ENCODE measurements around the gene DDX6.
"Not testable (repeated sequence)": the region's sequence is repeated elsewhere in the genome, so short reads cannot be mapped to it uniquely, and the experiment has no call there.

Gene DDX6

GRCh38 chr11:118728112-118728511 is 62.9 kb downstream of the DDX6 start:
- not testable (repeated sequence) for H3K9me2 ChIP-seq (replicated peaks; ENCODE audit: control insufficient read depth, low read length); H3K4me2 ChIP-seq (ENCODE audit: low read length); H3K4me3 ChIP-seq (ENCODE audit: low read length); H3K36me3 ChIP-seq (ENCODE audit: control insufficient read depth, low read length); H3K9me3 ChIP-seq (ENCODE audit: control insufficient read depth, insufficient read depth, low read length); H3K27me3 ChIP-seq (ENCODE audit: control insufficient read depth, low read length); H3F3A ChIP-seq (ENCODE audit: control insufficient read depth, insufficient read depth); H3K4me1 ChIP-seq (ENCODE audit: control insufficient read depth, low read length); H3K27ac ChIP-seq (ENCODE audit: low read depth, low read length); H3K79me2 ChIP-seq (ENCODE audit: control insufficient read depth, low read length); H4K20me1 ChIP-seq (ENCODE audit: control insufficient read depth, insufficient read depth, low read depth, low read length)

GRCh38 chr11:118727721-118728066 is 63.3 kb downstream of the DDX6 start:
- H3K4me2 ChIP-seq (ENCODE audit: low read length); H3K9me2 ChIP-seq (replicated peaks; ENCODE audit: control insufficient read depth, low read length); H3K27me3 ChIP-seq (ENCODE audit: control insufficient read depth, low read length); H3K9me3 ChIP-seq (ENCODE audit: control insufficient read depth, insufficient read depth, low read length); H3K79me2 ChIP-seq (ENCODE audit: control insufficient read depth, low read length); H3F3A ChIP-seq (ENCODE audit: control insufficient read depth, insufficient read depth); H3K4me1 ChIP-seq (ENCODE audit: control insufficient read depth, low read length); H3K27ac ChIP-seq (ENCODE audit: low read depth, low read length); H3K4me3 ChIP-seq (ENCODE audit: low read length); H4K20me1 ChIP-seq (ENCODE audit: control insufficient read depth, insufficient read depth, low read depth, low read length); H3K36me3 ChIP-seq (ENCODE audit: control insufficient read depth, low read length): not testable (repeated sequence)

DNA sequence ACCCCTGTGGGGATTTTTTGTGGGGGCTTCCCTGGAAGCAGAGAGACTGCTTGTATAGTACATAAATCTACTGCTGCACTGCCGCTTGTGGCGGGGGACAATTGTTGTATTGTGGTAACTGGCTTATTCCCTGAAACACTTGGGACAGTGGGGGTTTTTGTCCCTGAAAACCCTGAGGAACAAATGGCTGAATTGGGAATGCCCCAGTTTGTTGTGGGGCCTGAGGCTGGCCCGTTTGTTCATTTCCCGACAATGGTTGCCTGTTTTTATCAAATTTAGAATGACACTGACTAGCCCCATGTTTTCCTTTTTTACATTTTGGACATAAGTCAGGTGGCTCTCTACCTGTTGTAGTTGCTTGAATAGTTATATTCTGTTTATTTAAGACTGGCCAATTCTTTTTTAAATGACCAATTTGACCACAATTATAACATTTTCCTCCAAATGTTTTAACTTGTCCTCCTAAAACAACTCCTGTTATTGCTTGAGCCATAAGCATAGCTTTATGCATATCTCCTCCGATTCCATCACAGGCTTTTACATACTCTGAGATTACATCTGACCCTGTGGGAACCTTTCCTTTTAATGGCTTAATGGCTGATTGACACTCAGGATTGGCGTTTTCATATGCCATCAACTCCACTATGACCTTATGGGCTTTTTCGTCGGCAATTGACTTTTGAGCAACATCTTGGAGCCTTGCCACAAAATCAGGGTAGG is 63.8 kb downstream of the DDX6 start:
- not testable (repeated sequence) for H3K4me2 ChIP-seq (ENCODE audit: low read length); H3K4me1 ChIP-seq (ENCODE audit: control insufficient read depth, low read length); H3K36me3 ChIP-seq (ENCODE audit: control insufficient read depth, low read length); H3K9me2 ChIP-seq (replicated peaks; ENCODE audit: control insufficient read depth, low read length); H3K9me3 ChIP-seq (ENCODE audit: control insufficient read depth, insufficient read depth, low read length); H4K20me1 ChIP-seq (ENCODE audit: control insufficient read depth, insufficient read depth, low read depth, low read length); H3K4me3 ChIP-seq (ENCODE audit: low read length); H3F3A ChIP-seq (ENCODE audit: control insufficient read depth, insufficient read depth); H3K27me3 ChIP-seq (ENCODE audit: control insufficient read depth, low read length); H3K79me2 ChIP-seq (ENCODE audit: control insufficient read depth, low read length); H3K27ac ChIP-seq (ENCODE audit: low read depth, low read length)

DNA sequence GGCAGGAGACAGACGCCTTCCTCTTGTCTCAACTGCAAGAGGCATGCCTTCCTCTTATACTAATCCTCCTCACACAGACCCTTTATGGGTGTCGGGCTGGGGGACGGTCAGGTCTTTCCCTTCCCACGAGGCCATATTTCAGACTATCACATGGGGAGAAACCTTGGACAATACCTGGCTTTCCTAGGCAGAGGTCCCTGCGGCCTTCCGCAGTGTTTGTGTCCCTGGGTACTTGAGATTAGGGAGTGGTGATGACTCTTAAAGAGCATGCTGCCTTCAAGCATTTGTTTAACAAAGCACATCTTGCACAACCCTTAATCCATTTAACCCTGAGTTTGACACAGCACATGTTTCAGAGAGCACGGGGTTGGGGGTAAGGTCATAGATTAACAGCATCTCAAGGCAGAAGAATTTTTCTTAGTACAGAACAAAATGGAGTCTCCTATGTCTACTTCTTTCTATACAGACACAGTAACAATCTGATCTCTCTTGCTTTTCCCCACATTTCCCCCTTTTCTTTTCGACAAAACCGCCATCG is 69.4 kb downstream of the DDX6 start:
- not testable (repeated sequence) for H3K27me3 ChIP-seq (ENCODE audit: control insufficient read depth, low read length); H3K27ac ChIP-seq (ENCODE audit: low read depth, low read length); H3K79me2 ChIP-seq (ENCODE audit: control insufficient read depth, low read length); H3K4me2 ChIP-seq (ENCODE audit: low read length); H3K36me3 ChIP-seq (ENCODE audit: control insufficient read depth, low read length); H3K9me2 ChIP-seq (replicated peaks; ENCODE audit: control insufficient read depth, low read length); H3K4me1 ChIP-seq (ENCODE audit: control insufficient read depth, low read length); H3K4me3 ChIP-seq (ENCODE audit: low read length); H3K9me3 ChIP-seq (ENCODE audit: control insufficient read depth, insufficient read depth, low read length); H4K20me1 ChIP-seq (ENCODE audit: control insufficient read depth, insufficient read depth, low read depth, low read length); H3F3A ChIP-seq (ENCODE audit: control insufficient read depth, insufficient read depth)

DNA sequence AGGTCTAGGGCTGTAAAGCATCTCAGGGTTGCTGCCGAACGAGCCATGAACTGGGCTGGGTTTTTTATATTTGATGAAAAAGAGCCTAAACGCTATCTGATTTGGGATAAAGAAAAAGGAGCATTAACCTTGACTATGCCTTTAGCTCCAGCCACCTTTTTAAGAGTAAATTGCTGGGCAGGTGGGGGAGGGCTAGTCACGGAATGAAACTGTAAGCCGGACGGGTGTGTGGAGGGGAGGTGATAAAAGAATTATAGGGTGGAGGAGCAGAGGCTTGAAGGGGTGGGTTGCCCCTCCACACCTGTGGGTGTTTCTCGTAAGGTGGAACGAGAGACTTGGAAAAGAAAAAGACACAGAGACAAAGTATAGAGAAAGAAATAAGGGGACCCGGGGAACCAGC is 70.2 kb downstream of the DDX6 start:
- not testable (repeated sequence) for H3K27ac ChIP-seq (ENCODE audit: low read depth, low read length); H3K4me1 ChIP-seq (ENCODE audit: control insufficient read depth, low read length); H3K36me3 ChIP-seq (ENCODE audit: control insufficient read depth, low read length); H3K4me3 ChIP-seq (ENCODE audit: low read length); H3K9me2 ChIP-seq (replicated peaks; ENCODE audit: control insufficient read depth, low read length); H3K4me2 ChIP-seq (ENCODE audit: low read length); H3K9me3 ChIP-seq (ENCODE audit: control insufficient read depth, insufficient read depth, low read length); H3K79me2 ChIP-seq (ENCODE audit: control insufficient read depth, low read length); H3F3A ChIP-seq (ENCODE audit: control insufficient read depth, insufficient read depth); H3K27me3 ChIP-seq (ENCODE audit: control insufficient read depth, low read length); H4K20me1 ChIP-seq (ENCODE audit: control insufficient read depth, insufficient read depth, low read depth, low read length)

DNA sequence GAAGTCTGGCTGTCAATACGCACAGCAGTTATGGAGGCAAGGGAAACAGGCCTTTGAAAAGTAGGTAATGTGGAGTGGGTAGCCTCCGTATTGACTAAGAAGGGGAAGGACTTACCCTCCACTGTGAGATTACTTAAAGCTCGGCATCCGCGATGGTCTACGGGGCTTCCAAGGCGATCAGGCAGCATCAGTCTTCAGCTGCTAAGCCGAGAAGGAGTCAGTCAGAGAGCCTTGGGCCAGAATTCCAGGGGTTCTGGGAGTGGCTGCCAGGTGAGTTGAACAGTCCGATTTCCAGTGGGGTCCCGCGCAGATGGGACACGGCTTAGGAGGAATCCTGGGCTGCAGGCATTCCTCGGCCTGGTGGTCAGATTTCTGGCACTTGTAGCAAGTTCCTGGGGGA is 70.9 kb downstream of the DDX6 start:
- H3K27me3 ChIP-seq (ENCODE audit: control insufficient read depth, low read length); H3F3A ChIP-seq (ENCODE audit: control insufficient read depth, insufficient read depth); H3K79me2 ChIP-seq (ENCODE audit: control insufficient read depth, low read length); H3K4me3 ChIP-seq (ENCODE audit: low read length); H3K9me3 ChIP-seq (ENCODE audit: control insufficient read depth, insufficient read depth, low read length); H3K27ac ChIP-seq (ENCODE audit: low read depth, low read length); H3K4me2 ChIP-seq (ENCODE audit: low read length); H4K20me1 ChIP-seq (ENCODE audit: control insufficient read depth, insufficient read depth, low read depth, low read length); H3K9me2 ChIP-seq (replicated peaks; ENCODE audit: control insufficient read depth, low read length); H3K36me3 ChIP-seq (ENCODE audit: control insufficient read depth, low read length): not testable (repeated sequence)
- H3K4me1 ChIP-seq (ENCODE audit: control insufficient read depth, low read length): peaks cover 12% of the 10 kb centered on the region

GRCh38 chr11:118718562-118718961 is 72.4 kb downstream of the DDX6 start:
- peaks cover 14% of the 10 kb centered on the region for H3K4me1 ChIP-seq (ENCODE audit: control insufficient read depth, low read length)
- not testable (repeated sequence) for H3K4me3 ChIP-seq (ENCODE audit: low read length); H3K36me3 ChIP-seq (ENCODE audit: control insufficient read depth, low read length); H3K4me2 ChIP-seq (ENCODE audit: low read length); H3K27me3 ChIP-seq (ENCODE audit: control insufficient read depth, low read length); H4K20me1 ChIP-seq (ENCODE audit: control insufficient read depth, insufficient read depth, low read depth, low read length); H3F3A ChIP-seq (ENCODE audit: control insufficient read depth, insufficient read depth); H3K9me3 ChIP-seq (ENCODE audit: control insufficient read depth, insufficient read depth, low read length); H3K27ac ChIP-seq (ENCODE audit: low read depth, low read length); H3K79me2 ChIP-seq (ENCODE audit: control insufficient read depth, low read length); H3K9me2 ChIP-seq (replicated peaks; ENCODE audit: control insufficient read depth, low read length)

GRCh38 chr11:118717733-118718132 is 73.2 kb downstream of the DDX6 start:
- not testable (repeated sequence) for H3K27ac ChIP-seq (ENCODE audit: low read depth, low read length); H3K9me3 ChIP-seq (ENCODE audit: control insufficient read depth, insufficient read depth, low read length); H3K79me2 ChIP-seq (ENCODE audit: control insufficient read depth, low read length); H3K4me3 ChIP-seq (ENCODE audit: low read length); H3K9me2 ChIP-seq (replicated peaks; ENCODE audit: control insufficient read depth, low read length); H3K27me3 ChIP-seq (ENCODE audit: control insufficient read depth, low read length); H3K36me3 ChIP-seq (ENCODE audit: control insufficient read depth, low read length); H4K20me1 ChIP-seq (ENCODE audit: control insufficient read depth, insufficient read depth, low read depth, low read length); H3K4me2 ChIP-seq (ENCODE audit: low read length); H3F3A ChIP-seq (ENCODE audit: control insufficient read depth, insufficient read depth)
- peaks cover 14% of the 10 kb centered on the region for H3K4me1 ChIP-seq (ENCODE audit: control insufficient read depth, low read length)
